CD4-positive, alpha-beta T cell (primary cell): ENCODE data around the gene TRH. TPM values are rescaled to one million over a fixed set of nuclear protein-coding genes. Genes with fewer than 3 reads are reported as not detected.
A peak's percentile ranks its signal among the peaks of the same experiment; 100 is the strongest.
"Not testable (repeated sequence)": the region's sequence is repeated elsewhere in the genome, so short reads cannot be mapped to it uniquely, and the experiment has no call there.

ENCODE experiments used
- ATAC-seq: fragments of 200-7000 bp; cut with Tn5 transposase; one replicate; pipeline ENCODE4 v1.10.0; 2022; ENCODE audit warnings: mild to moderate bottlenecking; ENCODE audit not compliant: poor library complexity
- CTCF ChIA-PET: fragments of 350-600 bp; sonication (Branson Sonifier 250); formaldehyde crosslinking; loops from one replicate; lab custom pipeline; 2021; ENCODE audit warnings: antibody characterized with exemption, inconsistent platforms; lab: Charles Lee
- POLR2A ChIA-PET: fragments of 350-600 bp; sonication (Branson Sonifier 250); formaldehyde crosslinking; loops from one replicate; lab custom pipeline; 2021; ENCODE audit warnings: antibody characterized with exemption, inconsistent platforms; lab: Charles Lee
- DNase-seq, 14 experiments: peaks; one replicate each; pipeline ENCODE4 v3.0.0-alpha.2; 2013 to 2020; ENCODE audit warnings: mixed read lengths in 2 of 14
- H3K27ac ChIP-seq, 2 donors: one replicate each; pipeline versions ENCODE4 v1.5.1 to v1.7.0; 2013; ENCODE audit warnings: low read length in 2 of 2, low read depth in 1 of 2, mild to moderate bottlenecking in 1 of 2
- H3K27me3 ChIP-seq, 2 experiments: 1 replicate in 1 of 2; 2 replicates in 1 of 2; pipeline versions ENCODE4 v1.6.1 to v1.7.0; 2013; ENCODE audit warnings: low read length in 2 of 2, control low read depth in 1 of 2, mild to moderate bottlenecking in 1 of 2, moderate library complexity in 1 of 2; ENCODE audit not compliant: insufficient read depth in 2 of 2, control insufficient read depth in 1 of 2
- H3K36me3 ChIP-seq: one replicate; pipeline ENCODE4 v1.6.1; 2013; ENCODE audit warnings: low read length, control low read depth; ENCODE audit not compliant: insufficient read depth
- H3K4me1 ChIP-seq: one replicate; pipeline ENCODE4 v1.6.1; 2013; ENCODE audit warnings: low read length, control low read depth; ENCODE audit not compliant: insufficient read depth
- H3K4me3 ChIP-seq: one replicate; pipeline ENCODE4 v1.5.1; 2013; ENCODE audit warnings: mild to moderate bottlenecking, low read length, moderate library complexity
- H3K9me3 ChIP-seq, 2 experiments: 1 replicate in 1 of 2; 2 replicates in 1 of 2; pipeline versions ENCODE4 v1.6.1 to v1.7.0; 2013; ENCODE audit warnings: low read length in 2 of 2, mild to moderate bottlenecking in 2 of 2, control low read depth in 1 of 2, moderate library complexity in 1 of 2; ENCODE audit not compliant: control insufficient read depth in 1 of 2, insufficient read depth in 1 of 2
- H3K27ac Mint-ChIP-seq: one replicate; pipeline ENCODE4 v1.8.0; 2020; ENCODE audit warnings: mixed read lengths
- H3K27me3 Mint-ChIP-seq: one replicate; pipeline ENCODE4 v1.8.0; 2021; ENCODE audit warnings: mixed read lengths
- H3K36me3 Mint-ChIP-seq: one replicate; pipeline ENCODE4 v1.8.0; 2021; ENCODE audit warnings: low read depth, mixed read lengths
- H3K4me1 Mint-ChIP-seq: one replicate; pipeline ENCODE4 v1.8.0; 2021; ENCODE audit warnings: low read depth, mixed read lengths
- H3K4me3 Mint-ChIP-seq: one replicate; pipeline ENCODE4 v1.8.0; 2020; ENCODE audit warnings: mild to moderate bottlenecking, mixed read lengths
- H3K9me3 Mint-ChIP-seq: one replicate; pipeline ENCODE4 v1.8.0; 2020; ENCODE audit warnings: mixed read lengths
- CTCF ChIP-seq: fragments of 200-600 bp; IDR thresholded peaks from one replicate; pipeline ENCODE4 v1.8.0; 2022; ENCODE audit warnings: antibody characterized with exemption, mild to moderate bottlenecking
- intact Hi-C, 2 experiments: fragments of 100-400 bp; cut with DNase I in 1 of 2; cut with micrococcal nuclease in 1 of 2; formaldehyde crosslinking; loops; one replicate each; pipeline versions ENCODE4 v1.15.1 to v1.9.0; 2023 to 2025; cut with DNase I, micrococcal nuclease
- total RNA-seq, 174 experiments: library from RNA in 2 of 174; stranded (reverse) in 2 of 174; gene quantifications; one replicate each; pipeline ENCODE4 v1.2.3 and lab custom pipeline; 2021 to 2026

The TRH gene
- total RNA-seq, 2 experiments from 2014 or later: not detected

GRCh38 chr3:129996073-129996472 lies 21.6 kb downstream of the TRH start:
- Mint-ChIP-seq H3K27ac (no peak overlapping the region), H3K4me3 (no peak overlapping the region), H3K4me1 (no peaks in the 10 kb centered on the region), H3K9me3 (peaks cover 2% of the 10 kb centered on the region), H3K27me3 (peaks cover 29% of the 10 kb centered on the region), H3K36me3 (no peaks in the 10 kb centered on the region)
- DNase-seq (no peak), ATAC-seq (no peak)
- H3K36me3 ChIP-seq: no peaks in the 10 kb centered on the region
- no peak overlapping the region for H3K27ac ChIP-seq
- intact Hi-C loops: no loop called here
- H3K4me3 ChIP-seq: no peak overlapping the region
- H3K27me3 ChIP-seq: peaks cover 0 to 3% of the 10 kb centered on the region in 2 experiments
- H3K4me1 ChIP-seq: no peaks in the 10 kb centered on the region
- ChIA-PET CTCF (no interaction called here), POLR2A (no interaction called here)
- H3K9me3 ChIP-seq: peaks cover 0 to 7% of the 10 kb centered on the region in 2 experiments
- no peak for TF ChIP-seq CTCF

- H3K4me1 ChIP-seq, CTCF ChIA-PET, H3K4me3 ChIP-seq, intact Hi-C loops, H3K4me1 Mint-ChIP-seq, H3K36me3 Mint-ChIP-seq, POLR2A ChIA-PET, H3K27ac Mint-ChIP-seq, H3K9me3 Mint-ChIP-seq, H3K36me3 ChIP-seq, ATAC-seq, H3K27me3 ChIP-seq, H3K27ac ChIP-seq, DNase-seq, H3K4me3 Mint-ChIP-seq, H3K9me3 ChIP-seq: not testable (repeated sequence)
- H3K27me3 Mint-ChIP-seq: peaks cover 36% of the 10 kb centered on the region
Observed at GRCh38 chr3:129999176-129999575, 24.7 kb downstream of the TRH start.

GRCh38 chr3:130002666-130003598 lies 28.4 kb downstream of the TRH start:
- not testable (repeated sequence) for H3K36me3 Mint-ChIP-seq
- CTCF ChIA-PET: interaction anchor here (0.8 kb wide), 1 partner anchor 375 kb away, joined by 4 read pairs; no protein-coding TSS in a partner anchor

More at GRCh38 chr3:130002666-130003598, 28.4 kb downstream of the TRH start:
- H3K4me1 Mint-ChIP-seq, H3K27ac Mint-ChIP-seq, H3K4me1 ChIP-seq, H3K27me3 ChIP-seq, H3K36me3 ChIP-seq, H3K9me3 ChIP-seq, POLR2A ChIA-PET, H3K4me3 Mint-ChIP-seq, H3K9me3 Mint-ChIP-seq, H3K27ac ChIP-seq: not testable (repeated sequence)
- intact Hi-C loops: loop anchor here (1.0 to 5.0 kb wide), 3 partner anchors 61 to 375 kb away; no protein-coding TSS in a partner anchor
- H3K4me3 ChIP-seq: peak overlapping the region; percentile 50
- ATAC-seq: peak; percentile 39
- H3K27me3 Mint-ChIP-seq: peaks cover 49% of the 10 kb centered on the region
- peak; percentile 36 for TF ChIP-seq CTCF
- DNase-seq: peak; percentile 15 to 84 (median 60)
